Measurements from ENCODE around the gene GSTO2.

GSTO2 gene

DNA sequence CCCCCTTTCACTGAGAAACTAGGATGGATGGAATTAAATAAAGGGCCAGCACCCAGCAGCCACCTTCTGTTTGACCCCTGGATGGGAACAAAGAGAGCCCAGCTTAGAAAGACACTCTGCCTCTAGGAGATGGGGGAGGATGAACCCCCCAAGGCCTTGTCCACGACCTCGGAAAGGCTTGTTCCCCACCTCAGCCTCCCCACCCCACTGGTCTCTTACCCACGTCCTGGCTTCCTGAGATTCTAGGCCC, 59.6 kb downstream of the GSTO2 start:
- Histone ChIP-seq H3K27me3 (ENCODE audit: insufficient read depth, low read length) (no peaks in the 10 kb centered on the region), H3K27ac (ENCODE audit: low read depth, low read length) (peak overlapping the region; percentile 80), H3K9ac (ENCODE audit: low read depth, low read length) (peak overlapping the region; percentile 60), H3K4me1 (ENCODE audit: insufficient read depth, low read length) (peaks cover 67% of the 10 kb centered on the region), H3K36me3 (ENCODE audit: insufficient read depth, low read length) (no peaks in the 10 kb centered on the region), H3K4me3 (ENCODE audit: low read length) (peak overlapping the region; percentile 39; the same call in 1 of the 2 replicates), H3K9me3 (ENCODE audit: insufficient read depth, low read depth, low read length) (no peaks in the 10 kb centered on the region)
- 4% methylated on average over 3 of the region's 3 CpGs for WGBS

DNA sequence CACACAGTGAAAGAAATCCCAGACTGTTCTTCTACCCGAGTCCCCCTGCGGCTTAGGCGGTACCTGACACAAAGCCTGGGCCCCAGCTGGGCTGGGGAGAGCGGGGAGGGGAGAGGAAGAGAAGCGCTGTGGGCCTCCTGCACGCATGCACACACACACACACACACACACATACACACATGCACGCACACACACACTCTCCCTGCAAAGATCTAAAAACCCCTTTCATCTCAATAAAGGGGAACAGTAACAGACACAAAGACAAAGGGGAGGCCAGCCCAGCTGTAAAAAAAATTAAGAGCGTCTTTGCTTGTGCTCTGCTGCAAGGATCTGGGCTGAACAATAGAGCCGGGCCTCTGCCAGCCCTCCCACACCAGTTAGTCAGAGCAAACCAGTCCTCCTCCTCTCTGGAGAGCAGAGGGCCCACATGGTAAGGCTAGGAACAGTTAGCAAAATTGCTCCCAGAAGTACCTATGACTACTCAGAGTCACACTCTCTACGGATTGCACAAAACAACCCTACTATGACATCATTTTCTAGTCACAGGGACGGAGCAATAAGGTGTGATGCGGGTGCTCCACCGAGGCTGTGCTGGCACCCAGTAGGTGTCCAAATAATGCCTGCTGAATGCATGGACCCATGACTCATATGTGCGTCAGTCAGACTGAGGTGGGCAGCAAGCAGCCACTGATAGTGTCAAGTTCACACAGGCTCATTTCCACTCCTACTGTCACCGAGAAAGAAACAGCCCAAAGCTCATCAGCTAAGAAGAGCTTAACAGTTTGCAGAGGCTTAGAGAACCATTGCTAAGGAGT, 60.1 kb downstream of the GSTO2 start:
- Histone ChIP-seq H3K9ac (ENCODE audit: low read depth, low read length) (peak overlapping the region; percentile 60), H3K9me3 (ENCODE audit: insufficient read depth, low read depth, low read length) (no peaks in the 10 kb centered on the region), H3K4me3 (ENCODE audit: low read length) (peak overlapping the region; percentile 39), H3K36me3 (ENCODE audit: insufficient read depth, low read length) (no peaks in the 10 kb centered on the region), H3K4me1 (ENCODE audit: insufficient read depth, low read length) (peaks cover 69% of the 10 kb centered on the region), H3K27me3 (ENCODE audit: insufficient read depth, low read length) (no peaks in the 10 kb centered on the region), H3K27ac (ENCODE audit: low read depth, low read length) (peak overlapping the region; percentile 80)
- WGBS, result 32% methylated on average over 11 of the region's 15 CpGs

DNA sequence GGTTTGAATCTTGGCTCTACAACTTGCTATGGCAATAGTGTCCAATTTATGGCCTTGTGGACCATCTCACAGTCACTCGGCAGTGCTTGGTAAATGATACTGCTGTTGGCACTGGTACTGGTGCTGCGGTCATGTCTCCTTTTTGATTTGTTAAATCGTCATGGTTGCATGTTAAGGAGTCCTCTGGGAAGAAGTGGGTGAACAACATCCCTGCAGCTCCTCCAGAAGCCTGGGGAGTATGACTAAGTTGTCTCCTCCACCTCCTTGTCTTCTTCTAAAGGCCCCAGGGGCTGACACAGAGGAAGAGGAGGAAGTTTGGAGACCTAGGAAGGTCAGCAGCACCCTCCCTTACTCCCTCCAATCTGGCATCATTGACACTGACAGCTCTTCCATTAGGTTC, 60.8 kb downstream of the GSTO2 start:
- no peak overlapping the region for H3K4me3 ChIP-seq (ENCODE audit: low read length)
- H3K9ac ChIP-seq (ENCODE audit: low read depth, low read length), result peak overlapping the region; percentile 60; the same call in 1 of the 2 replicates
- 75% methylated on average over 3 of the region's 3 CpGs for WGBS
- peak overlapping the region; percentile 80 for H3K27ac ChIP-seq (ENCODE audit: low read depth, low read length)
- H3K9me3 ChIP-seq (ENCODE audit: insufficient read depth, low read depth, low read length), result no peaks in the 10 kb centered on the region
- H3K27me3 ChIP-seq (ENCODE audit: insufficient read depth, low read length), result no peaks in the 10 kb centered on the region
- no peaks in the 10 kb centered on the region for H3K36me3 ChIP-seq (ENCODE audit: insufficient read depth, low read length)
- peaks cover 72% of the 10 kb centered on the region for H3K4me1 ChIP-seq (ENCODE audit: insufficient read depth, low read length)

DNA sequence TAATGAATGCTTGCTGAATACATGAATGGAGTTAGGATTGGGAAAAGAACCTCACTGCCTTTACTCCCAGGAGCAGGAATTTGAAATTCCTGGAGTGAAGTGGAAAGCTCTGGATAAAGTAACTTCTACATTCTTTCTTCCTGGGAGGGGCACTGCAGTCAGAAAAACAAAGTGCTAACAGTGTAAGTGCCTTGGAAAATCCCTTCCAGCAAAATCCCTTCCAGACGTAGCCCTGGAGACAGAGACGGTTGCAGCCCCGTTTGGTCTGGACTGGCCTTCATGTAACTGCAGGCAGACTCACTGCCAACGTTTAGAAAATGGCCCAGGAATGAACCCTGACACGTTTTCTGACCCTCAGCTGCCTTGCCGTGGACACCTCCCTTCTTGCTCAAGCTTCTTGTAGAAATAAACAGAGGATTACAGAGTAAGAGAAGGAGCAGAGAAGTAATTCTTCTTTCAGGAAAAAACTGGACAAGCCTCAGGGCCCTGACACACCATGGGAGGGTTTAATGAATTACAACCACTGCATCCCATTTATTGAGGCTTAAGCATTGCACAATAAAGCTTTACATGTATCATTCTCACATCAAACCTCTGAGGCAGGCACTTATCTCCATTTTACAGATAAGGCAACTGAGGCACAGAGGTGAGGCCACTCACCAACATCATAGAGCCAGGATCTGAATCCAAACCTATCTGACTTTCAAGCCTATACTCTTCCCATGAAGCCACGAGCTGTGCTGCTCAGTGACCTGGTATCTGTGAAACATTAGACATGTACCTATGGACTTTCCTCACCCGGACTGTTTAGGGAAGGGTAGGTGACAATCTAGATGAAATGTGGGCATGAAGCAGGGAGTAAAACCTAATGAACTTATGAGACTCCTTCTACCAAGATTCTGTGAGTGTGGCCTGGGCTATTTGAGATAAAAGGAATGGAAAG, 61.5 kb downstream of the GSTO2 start:
- H3K27me3 ChIP-seq (ENCODE audit: insufficient read depth, low read length), result no peaks in the 10 kb centered on the region
- H3K27ac ChIP-seq (ENCODE audit: low read depth, low read length), result peak overlapping the region; percentile 79; the same call in 1 of the 2 replicates
- H3K36me3 ChIP-seq (ENCODE audit: insufficient read depth, low read length), result no peaks in the 10 kb centered on the region
- no peaks in the 10 kb centered on the region for H3K9me3 ChIP-seq (ENCODE audit: insufficient read depth, low read depth, low read length)
- H3K9ac ChIP-seq (ENCODE audit: low read depth, low read length), result peak overlapping the region; percentile 46; the same call in 1 of the 2 replicates
- WGBS, result 53% methylated on average over 8 of the region's 8 CpGs
- peaks cover 79% of the 10 kb centered on the region for H3K4me1 ChIP-seq (ENCODE audit: insufficient read depth, low read length)
- H3K4me3 ChIP-seq (ENCODE audit: low read length), result no peak overlapping the region

DNA sequence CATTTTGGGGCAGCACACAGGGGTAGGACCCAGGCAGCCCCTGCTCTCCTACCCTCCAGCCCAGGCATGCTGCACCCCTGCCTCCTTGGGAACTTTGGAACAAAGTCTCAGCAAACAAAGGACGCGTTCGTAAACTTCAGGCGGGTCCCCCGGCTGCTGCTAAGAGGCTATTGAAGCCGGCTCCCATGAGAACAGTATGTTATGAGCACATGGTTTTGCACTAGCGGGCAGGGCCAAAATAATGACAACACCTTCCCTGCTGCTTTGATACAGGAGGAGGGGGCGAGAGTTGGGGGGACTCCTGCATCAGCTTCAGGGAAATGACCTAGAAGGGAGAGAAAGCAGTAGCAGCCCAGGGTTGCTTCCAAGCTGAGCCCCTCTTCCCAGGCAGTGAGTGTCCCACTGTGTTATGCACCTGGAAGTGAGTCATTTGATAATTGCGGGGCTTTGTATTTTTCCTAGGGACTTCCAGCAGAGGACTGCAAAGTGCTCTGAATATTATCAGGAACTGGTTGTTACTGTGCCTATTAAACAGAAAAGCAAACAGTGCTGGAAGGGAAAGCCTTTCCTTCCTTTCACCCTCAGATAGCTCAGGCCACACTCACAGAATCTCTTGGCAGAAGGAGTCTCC, 62.3 kb downstream of the GSTO2 start:
- H3K4me1 ChIP-seq (ENCODE audit: insufficient read depth, low read length), result peaks cover 81% of the 10 kb centered on the region
- H3K36me3 ChIP-seq (ENCODE audit: insufficient read depth, low read length), result no peaks in the 10 kb centered on the region
- peak overlapping the region; percentile 79 for H3K27ac ChIP-seq (ENCODE audit: low read depth, low read length)
- peak overlapping the region; percentile 46; the same call in 1 of the 2 replicates for H3K9ac ChIP-seq (ENCODE audit: low read depth, low read length)
- no peaks in the 10 kb centered on the region for H3K27me3 ChIP-seq (ENCODE audit: insufficient read depth, low read length)
- H3K9me3 ChIP-seq (ENCODE audit: insufficient read depth, low read depth, low read length), result no peaks in the 10 kb centered on the region
- H3K4me3 ChIP-seq (ENCODE audit: low read length), result peak overlapping the region; percentile 10; the same call in 1 of the 2 replicates
- 26% methylated on average over 9 of the region's 9 CpGs for WGBS

DNA sequence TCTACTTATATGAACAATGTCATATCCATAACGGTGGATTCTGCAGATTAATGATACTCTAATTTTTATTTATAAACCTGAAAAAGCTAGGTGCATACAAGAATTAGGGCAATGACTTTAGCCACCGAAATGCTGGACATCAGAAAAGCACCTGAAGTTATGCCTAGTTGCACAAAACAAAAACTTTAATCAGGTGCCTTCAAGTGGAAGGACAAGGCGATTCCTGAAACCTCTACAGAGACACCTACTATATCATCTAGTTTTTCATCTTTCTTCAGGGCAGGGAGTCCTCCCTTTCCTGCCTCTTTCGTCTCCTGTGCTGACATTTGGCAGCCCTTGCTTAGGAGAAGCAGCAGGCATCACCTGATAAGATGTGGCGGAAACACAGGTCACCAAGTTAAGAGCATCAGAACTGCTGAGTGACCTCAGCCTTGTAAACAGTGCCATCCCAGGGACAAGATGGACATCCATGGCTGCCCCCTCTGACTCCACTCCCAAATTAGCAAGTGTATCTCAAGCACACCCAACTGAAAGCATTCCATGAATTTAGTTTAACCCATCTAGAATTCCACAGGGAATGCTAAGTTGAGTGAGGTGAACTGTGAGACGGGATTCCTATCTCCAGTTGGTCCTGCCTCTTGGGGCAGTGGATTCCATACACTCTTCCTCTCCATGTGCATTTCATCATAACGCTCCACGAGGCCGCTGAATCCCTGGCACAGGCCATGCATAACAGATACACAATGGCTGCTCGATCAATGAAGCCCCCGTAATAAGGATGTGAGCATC, 63.5 kb downstream of the GSTO2 start:
- WGBS, result 85% methylated on average over 10 of the region's 11 CpGs
- peaks cover 85% of the 10 kb centered on the region for H3K4me1 ChIP-seq (ENCODE audit: insufficient read depth, low read length)

DNA sequence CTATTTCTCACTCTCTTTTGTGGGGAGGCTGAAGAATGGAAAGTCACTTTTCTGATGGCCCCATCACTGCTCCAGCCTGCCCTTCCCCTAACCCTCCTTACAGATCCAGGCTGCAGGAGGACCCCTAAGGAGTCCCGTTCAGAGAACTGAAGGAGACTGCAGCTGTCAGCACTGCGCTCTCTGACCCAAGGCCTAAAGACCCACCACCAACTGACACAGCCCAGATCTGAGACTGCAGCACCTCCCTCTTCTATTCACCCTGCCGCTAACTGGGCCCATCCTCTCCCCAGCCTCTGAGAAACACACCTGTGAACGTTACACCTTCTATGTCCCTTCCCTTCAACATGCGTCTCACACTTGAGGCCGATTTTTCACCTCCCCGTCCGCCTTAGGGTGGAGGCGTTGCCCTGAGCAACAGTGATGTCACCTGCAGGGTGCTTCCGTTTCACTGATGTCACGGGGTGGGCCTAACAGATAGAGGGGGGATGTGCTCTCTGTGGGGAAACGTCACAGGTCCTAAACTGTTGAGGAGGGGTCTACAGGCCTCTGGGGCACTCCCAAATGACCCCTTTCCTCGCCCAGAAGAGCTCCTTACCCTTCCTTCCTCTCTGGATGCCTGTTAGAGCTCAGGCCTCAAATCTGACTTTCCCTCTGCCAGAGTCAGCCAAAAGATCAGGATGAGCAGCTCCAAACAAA, 64.2 kb downstream of the GSTO2 start:
- Histone ChIP-seq H3K4me1 (ENCODE audit: insufficient read depth, low read length) (peaks cover 77% of the 10 kb centered on the region), H3K27ac (ENCODE audit: low read depth, low read length) (no peak overlapping the region), H3K4me3 (ENCODE audit: low read length) (no peak overlapping the region), H3K9me3 (ENCODE audit: insufficient read depth, low read depth, low read length) (no peaks in the 10 kb centered on the region), H3K9ac (ENCODE audit: low read depth, low read length) (no peak overlapping the region; the same call in 1 of the 2 replicates), H3K27me3 (ENCODE audit: insufficient read depth, low read length) (no peaks in the 10 kb centered on the region), H3K36me3 (ENCODE audit: insufficient read depth, low read length) (no peaks in the 10 kb centered on the region)
- 61% methylated on average over 13 of the region's 13 CpGs for WGBS

More for the DNA sequence above, 63.5 kb downstream of the GSTO2 start:
- Histone ChIP-seq H3K9me3 (ENCODE audit: insufficient read depth, low read depth, low read length) (no peaks in the 10 kb centered on the region), H3K27me3 (ENCODE audit: insufficient read depth, low read length) (no peaks in the 10 kb centered on the region), H3K36me3 (ENCODE audit: insufficient read depth, low read length) (no peaks in the 10 kb centered on the region), H3K4me3 (ENCODE audit: low read length) (no peak overlapping the region), H3K9ac (ENCODE audit: low read depth, low read length) (no peak overlapping the region), H3K27ac (ENCODE audit: low read depth, low read length) (peak overlapping the region; percentile 79)

DNA sequence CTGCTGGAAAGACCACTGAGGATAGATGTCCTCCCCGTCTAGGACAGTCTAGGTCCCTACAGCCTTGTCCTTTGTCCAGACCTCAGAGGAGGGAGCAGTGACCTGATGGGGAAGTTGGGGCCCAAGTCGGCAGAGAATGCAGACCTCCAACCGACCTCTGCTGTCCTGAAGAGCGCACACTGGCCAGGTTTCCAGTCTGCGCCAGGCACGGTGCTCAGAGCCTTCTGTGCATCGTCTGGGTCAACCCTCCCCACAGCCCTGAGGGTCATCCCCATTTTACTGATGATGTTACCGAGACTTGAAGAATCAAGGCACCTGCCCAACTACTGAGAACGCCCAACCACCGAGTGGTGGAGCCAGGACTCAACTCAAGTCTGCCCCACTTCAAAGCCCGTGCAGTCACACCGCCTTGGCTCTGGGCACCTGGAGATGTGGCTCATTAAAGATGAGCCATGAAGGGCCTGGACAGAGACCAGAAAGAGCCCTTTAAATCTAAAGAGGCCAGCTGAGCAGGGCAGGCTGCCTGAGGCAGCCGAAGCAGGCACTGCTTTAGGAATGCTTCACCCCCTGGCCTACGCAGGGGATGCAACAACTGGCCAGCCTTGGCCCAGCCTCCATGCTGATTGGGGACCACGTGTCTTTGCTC, 64.9 kb downstream of the GSTO2 start:
- no peak overlapping the region for H3K9ac ChIP-seq (ENCODE audit: low read depth, low read length)
- no peaks in the 10 kb centered on the region for H3K36me3 ChIP-seq (ENCODE audit: insufficient read depth, low read length)
- H3K27me3 ChIP-seq (ENCODE audit: insufficient read depth, low read length), result no peaks in the 10 kb centered on the region
- peaks cover 72% of the 10 kb centered on the region for H3K4me1 ChIP-seq (ENCODE audit: insufficient read depth, low read length)
- H3K27ac ChIP-seq (ENCODE audit: low read depth, low read length), result 0 out of 2 replicates have a peak overlapping the region, but pooled peaks have one; percentile 9
- no peaks in the 10 kb centered on the region for H3K9me3 ChIP-seq (ENCODE audit: insufficient read depth, low read depth, low read length)
- H3K4me3 ChIP-seq (ENCODE audit: low read length), result no peak overlapping the region
- WGBS, result 84% methylated on average over 15 of the region's 15 CpGs

DNA sequence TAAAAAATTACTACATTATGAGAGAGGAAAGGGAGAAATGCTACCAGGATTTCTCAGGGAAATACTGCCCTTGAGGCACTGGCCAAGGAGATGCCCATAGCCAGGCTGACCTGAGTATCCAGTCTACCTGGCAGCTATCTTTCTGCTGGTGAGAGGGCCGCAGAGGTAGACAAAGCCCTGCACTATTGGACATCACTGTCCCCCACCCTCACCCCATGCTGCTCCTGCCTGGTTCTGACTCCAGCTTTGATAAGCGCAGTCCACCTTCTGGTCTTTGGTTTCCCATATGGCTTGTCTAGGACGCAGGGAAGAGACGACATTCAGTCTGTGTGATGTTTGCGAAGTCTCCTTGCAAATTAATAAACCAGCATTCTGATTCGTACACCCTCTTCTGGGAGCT, 65.6 kb downstream of the GSTO2 start:
- Histone ChIP-seq H3K9ac (ENCODE audit: low read depth, low read length) (no peak overlapping the region), H3K4me3 (ENCODE audit: low read length) (no peak overlapping the region), H3K36me3 (ENCODE audit: insufficient read depth, low read length) (no peaks in the 10 kb centered on the region), H3K27ac (ENCODE audit: low read depth, low read length) (no peak overlapping the region), H3K9me3 (ENCODE audit: insufficient read depth, low read depth, low read length) (no peaks in the 10 kb centered on the region), H3K27me3 (ENCODE audit: insufficient read depth, low read length) (peaks cover 6% of the 10 kb centered on the region; the same call in 1 of the 2 replicates), H3K4me1 (ENCODE audit: insufficient read depth, low read length) (peaks cover 69% of the 10 kb centered on the region)
- 94% methylated on average over 6 of the region's 6 CpGs for WGBS

All from HUES64 (cell line).